ENCODE measurements around the gene RAB26.

The RAB26 gene

GRCh38 chr16:2145843-2146242, 2.6 kb upstream of the RAB26 start:
- DNase-seq: no peak

- DNase-seq: no peak
Observed at GRCh38 chr16:2147378-2147777, 1.0 kb upstream of the RAB26 start.

- no peak for DNase-seq
Observed at GRCh38 chr16:2148714-2149629, 547 bp downstream of the RAB26 start.

GRCh38 chr16:2149630-2150417, 1.4 kb downstream of the RAB26 start:
- DNase-seq: no peak

- DNase-seq: no peak
Observed at GRCh38 chr16:2150418-2151187, 2.2 kb downstream of the RAB26 start.

GRCh38 chr16:2151188-2152091, 3.0 kb downstream of the RAB26 start:
- no peak for DNase-seq

GRCh38 chr16:2152695-2153506, 4.5 kb downstream of the RAB26 start:
- DNase-seq: peak; percentile 42

- no peak for DNase-seq
Observed at GRCh38 chr16:2154533-2155090, 6.2 kb downstream of the RAB26 start.

- peak; percentile 99 for DNase-seq
Observed at GRCh38 chr16:2155091-2155950, 6.9 kb downstream of the RAB26 start, which contains the start of gene TRAF7. TRAF7 (plus strand) TSS chr16:2155782; CDS start chr16:2163921, 8,139 bp downstream.

- no peak for DNase-seq
Observed at GRCh38 chr16:2155977-2156848, 7.8 kb downstream of the RAB26 start.

- DNase-seq: no peak
Observed at GRCh38 chr16:2156849-2157224, 8.4 kb downstream of the RAB26 start.

GRCh38 chr16:2157480-2158261, 9.2 kb downstream of the RAB26 start:
- no peak for DNase-seq

- no peak for DNase-seq
Observed at GRCh38 chr16:2158262-2158638, 9.8 kb downstream of the RAB26 start.

GRCh38 chr16:2159175-2159838, 10.9 kb downstream of the RAB26 start:
- no peak for DNase-seq

- DNase-seq: no peak
Observed at GRCh38 chr16:2160915-2161551, 12.6 kb downstream of the RAB26 start.

GRCh38 chr16:2161911-2162310, 13.5 kb downstream of the RAB26 start:
- no peak for DNase-seq

GRCh38 chr16:2162676-2163118, 14.3 kb downstream of the RAB26 start:
- DNase-seq: no peak
